Measurements from ENCODE around the gene EIF2S2. TPM values are rescaled to one million over a fixed set of nuclear protein-coding genes. Genes with fewer than 3 reads are reported as not detected.

The EIF2S2 gene
- total RNA-seq, 4 donors from 2014 or later = 39.0 to 79.3 (median 64.4) TPM

DNA sequence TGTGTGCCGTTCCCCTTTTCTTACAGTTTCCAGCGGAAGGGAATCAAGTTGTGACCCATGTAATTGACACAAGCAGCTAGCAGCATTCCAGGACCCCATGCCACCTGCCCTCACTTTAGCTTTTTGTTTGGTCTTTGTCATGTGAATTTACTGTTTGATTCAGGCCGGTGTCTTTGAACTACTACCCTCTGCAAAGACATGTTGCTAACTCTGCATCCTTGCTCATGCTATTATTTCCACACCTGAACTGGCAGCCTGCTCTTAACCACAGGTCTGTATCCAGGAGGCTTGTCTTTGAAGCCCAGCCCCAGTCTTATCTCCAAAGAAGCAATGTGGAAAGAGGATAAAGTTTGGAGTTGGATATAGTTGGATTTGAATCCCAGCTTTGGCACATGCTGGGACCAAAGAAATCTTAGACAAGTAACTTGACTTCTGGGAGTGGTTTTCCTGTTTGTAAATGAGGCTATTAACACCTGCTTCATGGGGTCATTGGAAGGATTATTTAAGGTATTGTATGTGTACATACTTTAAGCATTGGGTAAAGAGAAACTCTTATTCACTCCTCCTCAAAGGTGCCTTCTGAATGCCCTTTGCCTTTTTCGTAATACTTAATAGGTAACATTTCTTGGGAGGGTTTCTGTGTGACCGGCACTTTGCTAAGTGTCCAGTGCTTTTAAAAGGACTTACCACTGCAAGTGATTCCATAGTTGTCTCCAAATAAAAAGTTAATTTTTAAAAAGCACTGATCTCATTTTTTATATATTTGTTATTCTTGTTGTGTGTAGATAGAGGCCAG is 65.9 kb downstream of the EIF2S2 start:
- H3K4me3 ChIP-seq = no peak overlapping the region
- peaks cover 0 to 82% (median 19%) of the 10 kb centered on the region in 3 donors for H3K4me1 ChIP-seq
- no peak overlapping the region for H3K27ac ChIP-seq
- H3K9me3 ChIP-seq = no peaks in the 10 kb centered on the region
- WGBS, 2 donors = 51 to 86% methylated on average over 5 of the region's 5 CpGs
- DNase-seq = no peak
- intact Hi-C loops (cut with DNase I) = no loop called here
- peaks cover 0 to 10% (median 0%) of the 10 kb centered on the region in 3 donors for H3K36me3 ChIP-seq
- no peak for TF ChIP-seq POLR2A (IDR thresholded peaks at IDR 0.05)
- TF ChIP-seq, protein P1, sequence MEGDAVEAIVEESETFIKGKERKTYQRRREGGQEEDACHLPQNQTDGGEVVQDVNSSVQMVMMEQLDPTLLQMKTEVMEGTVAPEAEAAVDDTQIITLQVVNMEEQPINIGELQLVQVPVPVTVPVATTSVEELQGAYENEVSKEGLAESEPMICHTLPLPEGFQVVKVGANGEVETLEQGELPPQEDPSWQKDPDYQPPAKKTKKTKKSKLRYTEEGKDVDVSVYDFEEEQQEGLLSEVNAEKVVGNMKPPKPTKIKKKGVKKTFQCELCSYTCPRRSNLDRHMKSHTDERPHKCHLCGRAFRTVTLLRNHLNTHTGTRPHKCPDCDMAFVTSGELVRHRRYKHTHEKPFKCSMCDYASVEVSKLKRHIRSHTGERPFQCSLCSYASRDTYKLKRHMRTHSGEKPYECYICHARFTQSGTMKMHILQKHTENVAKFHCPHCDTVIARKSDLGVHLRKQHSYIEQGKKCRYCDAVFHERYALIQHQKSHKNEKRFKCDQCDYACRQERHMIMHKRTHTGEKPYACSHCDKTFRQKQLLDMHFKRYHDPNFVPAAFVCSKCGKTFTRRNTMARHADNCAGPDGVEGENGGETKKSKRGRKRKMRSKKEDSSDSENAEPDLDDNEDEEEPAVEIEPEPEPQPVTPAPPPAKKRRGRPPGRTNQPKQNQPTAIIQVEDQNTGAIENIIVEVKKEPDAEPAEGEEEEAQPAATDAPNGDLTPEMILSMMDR (IDR thresholded peaks at IDR 0.05) = no peak
- no peaks in the 10 kb centered on the region for H3K27me3 ChIP-seq

DNA sequence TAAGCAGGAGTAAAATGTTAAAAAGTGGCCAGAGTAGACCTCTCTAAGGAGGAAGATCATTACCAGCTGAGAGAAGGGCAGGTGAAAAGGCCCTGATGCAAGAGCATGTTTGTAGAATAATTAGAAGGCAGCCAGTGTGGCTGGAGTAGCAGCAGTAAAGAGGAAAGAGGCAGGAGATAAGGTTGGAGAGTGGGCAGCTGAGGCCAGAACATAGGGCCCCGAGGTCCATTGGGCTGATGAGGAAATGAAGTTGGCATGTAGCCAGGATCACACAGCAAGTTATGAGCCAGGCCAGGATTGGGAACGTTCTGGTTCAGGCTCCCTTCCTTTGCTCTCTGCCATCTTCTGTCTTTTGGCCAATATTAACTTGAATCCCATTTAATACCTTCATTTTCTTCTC is 66.7 kb downstream of the EIF2S2 start:
- H3K9me3 ChIP-seq = no peaks in the 10 kb centered on the region
- H3K4me1 ChIP-seq = peaks cover 0 to 82% (median 15%) of the 10 kb centered on the region in 3 donors
- DNase-seq = no peak
- intact Hi-C loops (cut with DNase I) = no loop called here
- no peak overlapping the region for H3K27ac ChIP-seq
- H3K27me3 ChIP-seq = no peaks in the 10 kb centered on the region
- H3K36me3 ChIP-seq = peaks cover 0 to 10% (median 0%) of the 10 kb centered on the region in 3 donors
- no peak overlapping the region for H3K4me3 ChIP-seq
- TF ChIP-seq, protein P1 (IDR thresholded peaks at IDR 0.05) = no peak
- TF ChIP-seq POLR2A (IDR thresholded peaks at IDR 0.05) = no peak
- WGBS, 2 donors = 9 to 15% methylated on average over 2 of the region's 2 CpGs

DNA sequence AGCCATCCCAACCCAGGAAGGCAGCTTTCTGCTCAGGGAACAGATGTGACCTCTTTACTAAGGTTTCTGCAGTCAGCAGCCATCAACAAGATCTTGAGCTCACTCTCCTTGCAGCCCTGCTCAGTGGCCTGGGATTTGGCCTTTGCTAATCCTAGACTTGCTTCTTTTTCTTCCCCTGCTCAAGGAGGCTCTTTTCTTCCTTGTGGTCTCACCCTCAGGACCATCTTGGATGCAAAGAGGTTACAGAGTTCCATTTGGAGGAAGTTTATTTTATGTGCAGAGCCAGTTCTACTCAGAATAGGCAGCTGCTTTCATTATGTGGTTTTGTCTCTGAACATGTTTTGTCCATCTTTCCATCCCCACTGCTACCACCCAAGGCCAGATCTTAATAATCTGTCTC is 69.0 kb downstream of the EIF2S2 start:
- Histone ChIP-seq H3K27me3 (no peaks in the 10 kb centered on the region), H3K4me3 (no peak overlapping the region), H3K27ac (no peak overlapping the region), H3K4me1 (peaks cover 0 to 87% (median 11%) of the 10 kb centered on the region in 3 donors), H3K36me3 (peaks cover 0 to 10% (median 0%) of the 10 kb centered on the region in 3 donors), H3K9me3 (no peaks in the 10 kb centered on the region)
- no peak for DNase-seq
- TF ChIP-seq, protein P1 (IDR thresholded peaks at IDR 0.05) = no peak
- no peak for TF ChIP-seq POLR2A (IDR thresholded peaks at IDR 0.05)
- intact Hi-C loops (cut with DNase I) = no loop called here

DNA sequence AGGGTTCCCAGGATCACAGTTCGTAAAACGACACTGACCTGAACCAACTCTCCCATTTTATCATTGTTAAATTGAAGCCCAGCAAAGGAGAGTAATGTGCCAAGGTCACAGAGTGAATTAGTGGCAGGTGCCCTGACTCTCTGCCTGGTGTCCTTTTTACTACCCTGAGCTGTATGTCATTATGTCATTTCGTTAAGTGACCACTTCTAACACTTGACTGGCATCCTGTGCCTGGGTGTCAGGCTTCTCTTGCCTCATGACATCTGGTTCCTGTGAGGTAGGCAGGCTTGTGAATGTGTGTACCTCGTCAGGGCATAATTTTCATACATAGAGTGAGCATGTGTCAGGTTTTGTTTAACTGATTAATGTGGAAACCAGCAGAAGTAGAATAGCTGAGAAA is 69.8 kb downstream of the EIF2S2 start:
- Histone ChIP-seq H3K27me3 (no peaks in the 10 kb centered on the region), H3K36me3 (peaks cover 0 to 10% (median 0%) of the 10 kb centered on the region in 3 donors), H3K4me3 (no peak overlapping the region), H3K27ac (no peak overlapping the region), H3K4me1 (peaks cover 4 to 90% (median 15%) of the 10 kb centered on the region in 3 donors), H3K9me3 (no peaks in the 10 kb centered on the region)
- no peak for DNase-seq
- WGBS, 2 donors = 77 to 81% methylated on average over 4 of the region's 4 CpGs
- TF ChIP-seq POLR2A (IDR thresholded peaks at IDR 0.05) = no peak
- TF ChIP-seq, protein P1 (IDR thresholded peaks at IDR 0.05) = no peak
- intact Hi-C loops (cut with DNase I) = no loop called here

DNA sequence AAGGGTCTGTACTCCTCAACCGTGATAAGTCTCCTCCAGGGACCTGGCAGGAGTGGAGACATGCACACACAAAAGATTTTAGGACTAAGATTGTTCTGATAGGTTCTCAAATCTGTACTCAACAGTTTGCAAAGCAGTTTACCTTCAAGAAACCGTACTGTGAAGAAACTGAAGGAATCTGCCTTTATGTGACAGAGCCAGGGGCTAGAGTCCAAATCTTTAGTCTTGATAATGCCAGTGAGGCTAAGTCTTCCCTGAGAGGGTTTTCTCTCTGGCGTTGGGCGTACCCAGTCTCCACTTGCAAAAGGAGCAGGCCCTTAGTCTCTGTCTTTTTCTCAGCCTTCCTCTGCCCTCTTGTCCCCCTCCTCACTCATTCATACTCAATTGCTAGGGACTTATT is 70.8 kb downstream of the EIF2S2 start:
- intact Hi-C loops (cut with DNase I) = no loop called here
- no peak for DNase-seq
- Histone ChIP-seq H3K27ac (no peak overlapping the region), H3K27me3 (no peaks in the 10 kb centered on the region), H3K9me3 (no peaks in the 10 kb centered on the region), H3K4me1 (peaks cover 4 to 93% (median 20%) of the 10 kb centered on the region in 3 donors), H3K36me3 (peaks cover 0 to 10% (median 0%) of the 10 kb centered on the region in 3 donors), H3K4me3 (no peak overlapping the region)
- no peak for TF ChIP-seq POLR2A (IDR thresholded peaks at IDR 0.05)
- TF ChIP-seq, protein P1 (IDR thresholded peaks at IDR 0.05) = no peak
- 72 to 80% methylated on average over 4 of the region's 4 CpGs for WGBS, 2 donors
